Panc1 (cell line): ENCODE results near the gene APOE.

Experiments used
- CTCF ChIP-seq: fragments of 450-650 bp; IDR thresholded peaks from 2 replicates; pipeline ENCODE4 v1.5.1; 2017; ENCODE audit warnings: mild to moderate bottlenecking
- SIN3A ChIP-seq: IDR thresholded peaks from 2 replicates; pipeline ENCODE4 v1.6.1; 2012; ENCODE audit warnings: low read depth, mild to moderate bottlenecking, low read length, moderate library complexity, borderline replicate concordance; ENCODE audit not compliant: insufficient read depth
- TCF7L2 ChIP-seq: IDR thresholded peaks from 2 replicates; pipeline ENCODE4 v1.6.1; 2011; ENCODE audit warnings: mild to moderate bottlenecking, low read depth, low read length, inconsistent platforms

- no peak for TF ChIP-seq CTCF
- peak; percentile 91; the same call in 1 of the 2 replicates for TF ChIP-seq SIN3A
- TF ChIP-seq TCF7L2: 0 out of 2 replicates have a peak, but pooled peaks have one; percentile 36
These were observed 15.1 kb upstream of the APOE start for GRCh38 chr19:44890366-44891015.
